COLO668 (cell line): ENCODE data around the gene MYO6.
"Not testable (repeated sequence)": the region's sequence is repeated elsewhere in the genome, so short reads cannot be mapped to it uniquely, and the experiment has no call there.

Source experiments
- DNase-seq: peaks from one replicate; lab custom pipeline; 2025; ENCODE audit not compliant: unreplicated experiment; lab: John Stamatoyannopoulos, UW

Gene MYO6

DNA sequence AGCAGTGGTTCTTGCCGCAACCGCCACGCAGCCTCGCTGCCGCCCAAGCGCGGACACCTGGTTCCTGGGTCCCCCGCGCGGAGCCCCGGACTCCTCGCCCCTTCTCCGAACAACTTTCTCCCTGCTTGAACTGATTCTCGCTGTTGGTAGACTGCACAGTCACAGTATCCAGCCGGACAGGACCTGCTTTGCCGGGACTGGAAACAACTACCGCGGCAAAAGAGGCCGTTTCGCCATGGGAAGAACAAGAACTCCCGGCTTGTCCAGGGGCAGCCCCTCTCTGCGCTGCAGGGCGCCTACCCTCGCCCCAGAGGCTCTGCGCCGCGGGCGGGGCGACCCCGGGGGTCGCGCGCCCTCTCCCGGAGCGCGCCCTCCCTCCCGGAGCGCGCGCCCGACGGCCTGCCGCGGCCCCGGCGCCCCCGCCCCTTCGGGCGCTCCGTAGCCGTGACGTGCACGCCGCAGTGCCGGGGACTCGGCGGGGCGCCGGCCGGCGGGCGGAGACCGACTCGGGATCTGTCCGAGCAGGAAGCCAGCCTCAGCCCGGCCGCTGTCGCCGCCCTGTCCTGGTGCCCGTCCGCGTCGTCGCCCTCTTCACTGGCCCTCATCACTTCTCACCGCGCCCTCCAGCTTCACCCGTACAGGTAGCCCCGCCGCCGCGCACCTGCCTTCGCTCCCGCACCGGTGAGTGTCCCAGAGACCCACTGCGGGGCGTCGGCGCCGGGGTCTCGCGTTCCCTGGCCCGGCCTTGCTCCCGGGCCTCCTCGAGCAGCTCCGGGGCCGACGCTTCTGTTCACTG lies at the start of gene MYO6:
TSS of gene MYO6 (plus strand) at position 497 of the 796 bp plus-strand sequence. CDS start 68,309 bp downstream, outside the sequence.
- DNase-seq = peak; percentile 81

DNA sequence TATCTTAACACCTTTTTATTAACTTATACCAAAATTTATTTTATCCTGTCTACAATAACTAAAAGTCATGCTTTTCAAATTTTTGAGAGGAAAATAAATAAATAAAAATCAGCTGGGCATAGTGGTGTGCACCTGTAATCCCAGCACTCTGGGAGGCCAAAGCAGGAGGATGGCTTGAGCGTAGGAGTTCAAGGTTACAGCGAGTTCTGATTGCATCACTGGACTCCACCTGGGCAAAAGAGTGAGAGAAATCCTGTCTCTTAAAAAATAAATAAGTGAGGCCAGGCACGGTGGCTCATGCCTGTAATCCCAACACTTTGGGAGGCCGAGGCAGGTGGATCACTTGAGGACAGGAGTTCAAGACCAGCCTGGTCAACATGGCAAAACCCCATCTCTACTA lies 40.7 kb upstream of the MYO6 start:
- not testable (repeated sequence) for DNase-seq

DNA sequence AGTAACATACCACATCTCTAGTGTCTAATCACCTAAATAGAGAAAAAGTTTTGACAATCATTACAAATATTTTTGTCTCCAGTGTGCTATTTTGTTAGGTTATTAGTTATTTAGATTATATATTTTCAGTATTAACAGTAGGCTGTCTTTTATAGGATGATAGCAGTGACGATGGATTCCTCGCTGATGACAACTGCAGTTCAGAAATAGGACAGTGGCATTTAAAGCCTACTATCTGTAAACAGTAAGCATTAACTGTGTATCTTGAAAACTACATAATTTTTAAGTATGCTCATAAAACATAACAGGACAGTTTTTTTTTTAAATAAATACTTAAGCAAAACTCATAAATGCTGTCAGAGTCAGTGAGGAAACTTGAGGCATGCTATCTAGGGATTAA lies 37.9 kb upstream of the MYO6 start:
- no peak for DNase-seq

DNA sequence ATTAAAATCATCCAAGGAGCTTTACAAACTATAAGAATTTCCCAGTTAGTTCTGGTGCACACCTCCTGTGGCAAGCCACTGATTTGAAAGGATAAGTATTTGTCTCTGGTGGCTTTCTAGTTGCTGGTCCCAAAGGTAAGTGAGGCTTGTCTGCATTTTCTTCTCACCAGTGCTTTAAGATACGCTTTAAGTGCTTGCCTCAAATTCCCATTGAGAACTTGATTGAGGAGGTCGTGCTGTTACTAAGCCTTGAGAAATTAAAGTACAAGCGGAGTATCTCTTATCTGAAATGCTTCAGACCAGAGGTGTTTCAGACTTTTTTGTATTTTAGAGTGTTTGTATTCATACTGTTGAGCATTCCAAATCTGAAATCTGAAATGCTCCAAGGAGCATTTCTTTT lies 29.9 kb upstream of the MYO6 start:
- no peak for DNase-seq

DNA sequence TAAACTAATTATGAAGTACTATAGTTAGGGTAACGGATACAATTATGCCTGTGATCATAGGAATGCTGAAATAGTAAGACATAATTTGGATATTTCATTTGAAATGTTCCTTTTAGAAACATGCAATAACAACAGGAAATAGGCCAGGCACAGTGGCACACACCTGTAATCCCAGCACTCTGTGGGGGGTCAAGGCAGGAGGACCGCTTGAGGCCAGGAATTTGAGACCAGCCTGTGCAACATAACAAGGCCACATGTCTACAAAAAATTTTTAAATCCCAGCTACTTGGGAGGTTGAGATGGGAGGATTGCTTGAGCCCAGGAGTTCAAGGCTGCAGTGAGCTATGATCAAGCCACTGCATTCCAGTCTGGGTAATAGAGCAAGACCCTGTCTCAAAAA lies 25.7 kb upstream of the MYO6 start:
- no peak for DNase-seq

DNA sequence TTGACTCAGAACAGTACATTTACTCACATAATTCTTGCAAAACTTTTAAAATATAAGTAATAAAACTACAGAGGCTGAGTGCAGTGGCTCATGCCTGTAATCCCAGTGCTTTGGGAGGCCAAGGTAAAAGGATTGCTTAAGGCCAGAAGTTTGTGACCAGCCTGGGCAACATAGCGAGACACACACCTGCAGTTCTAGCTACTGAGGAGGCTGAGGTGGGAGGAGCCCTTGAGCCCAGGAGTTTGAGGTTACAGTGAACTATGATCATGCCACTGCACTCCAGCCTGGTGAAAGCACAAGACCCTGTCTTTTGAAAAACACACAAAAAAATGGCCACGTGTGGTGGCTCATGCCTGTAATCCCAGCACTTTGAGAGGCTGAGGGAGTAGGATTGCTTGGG lies 21.8 kb upstream of the MYO6 start:
- no peak for DNase-seq

DNA sequence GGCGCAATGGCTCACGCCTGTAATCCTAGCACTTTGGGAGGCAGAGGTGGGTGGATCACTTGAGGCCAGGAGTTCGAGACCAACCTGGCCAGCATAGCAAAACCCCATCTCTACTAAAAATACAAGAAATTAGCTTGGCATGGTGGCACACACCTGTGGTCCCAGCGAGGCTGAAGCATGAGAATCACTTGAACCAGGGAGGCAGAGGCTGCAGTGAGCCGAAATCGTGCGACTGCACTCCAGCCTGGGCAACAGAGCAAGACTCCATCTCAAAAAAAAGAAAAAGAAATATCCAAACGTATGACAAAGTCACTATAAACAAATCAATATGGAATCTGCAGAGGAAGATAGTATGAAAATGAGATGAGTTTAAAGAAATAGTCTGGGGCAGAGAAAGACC lies 18.0 kb upstream of the MYO6 start:
- DNase-seq = not testable (repeated sequence)

DNA sequence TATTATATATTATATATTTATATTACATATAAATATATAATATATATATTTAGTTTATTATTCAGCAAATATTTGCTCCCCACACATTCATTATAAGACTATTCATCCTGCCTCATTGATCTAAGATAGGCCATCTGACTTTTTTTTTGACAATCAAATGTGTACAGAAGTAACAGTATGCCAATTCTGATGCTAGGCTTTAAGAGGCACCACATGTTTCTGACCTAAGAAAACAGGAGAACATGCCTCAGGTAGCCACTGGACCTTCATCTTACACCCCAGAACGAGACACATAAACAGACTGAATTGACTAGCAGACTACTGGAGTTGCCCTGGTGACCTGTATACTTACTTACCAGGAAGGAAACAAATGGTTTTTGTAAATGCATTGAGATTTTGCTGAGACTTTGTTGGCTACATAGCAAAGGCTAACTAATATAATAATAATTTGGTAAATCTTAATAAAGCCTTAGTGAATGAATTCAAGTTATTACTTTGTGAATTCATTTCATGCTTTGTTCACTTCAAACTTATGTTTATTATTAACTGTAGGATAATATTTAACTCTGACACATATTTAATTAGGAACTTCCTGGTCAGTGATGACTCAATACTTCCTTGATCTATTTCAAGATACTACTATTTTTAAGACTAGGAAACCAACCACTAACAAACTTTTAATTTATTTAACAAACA lies 13.4 kb upstream of the MYO6 start:
- peak; percentile 0 for DNase-seq

DNA sequence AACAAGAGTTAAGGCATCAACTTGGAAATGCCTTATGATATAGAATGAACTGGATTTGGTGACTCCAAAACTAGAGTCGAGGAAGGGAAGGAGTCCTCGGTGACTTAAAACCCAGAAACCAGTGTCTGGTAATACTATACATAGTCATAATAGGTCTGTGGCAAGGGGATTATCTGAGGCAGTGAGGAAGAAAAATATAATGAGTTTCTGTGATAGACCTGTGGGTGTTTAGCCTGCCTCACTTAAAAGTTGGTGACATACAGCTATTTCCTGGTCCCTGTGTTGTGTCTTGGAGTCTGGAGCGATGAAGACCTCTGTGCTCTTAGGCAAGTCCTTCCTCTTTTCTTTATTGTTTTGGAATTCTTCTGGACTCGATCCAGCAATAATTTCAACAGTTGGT lies 5.1 kb upstream of the MYO6 start:
- no peak for DNase-seq

DNA sequence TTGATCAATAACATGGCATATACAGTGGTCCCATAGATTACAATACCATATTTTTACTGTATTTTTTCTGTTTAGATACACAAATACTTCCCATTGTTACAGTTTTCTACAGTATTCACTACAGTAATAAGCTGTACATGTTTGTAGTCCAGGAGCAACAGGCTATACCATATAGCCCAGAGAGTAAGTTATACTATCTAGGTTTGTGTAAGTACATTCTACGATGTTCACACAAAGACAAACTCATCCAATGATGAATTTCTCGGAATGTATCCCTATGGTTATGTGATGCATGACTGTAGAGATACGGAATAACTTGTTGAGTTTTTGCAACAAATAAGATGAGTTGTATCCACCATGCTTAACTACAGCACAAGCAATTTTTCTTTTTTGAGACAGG lies 3.6 kb upstream of the MYO6 start:
- no peak for DNase-seq

DNA sequence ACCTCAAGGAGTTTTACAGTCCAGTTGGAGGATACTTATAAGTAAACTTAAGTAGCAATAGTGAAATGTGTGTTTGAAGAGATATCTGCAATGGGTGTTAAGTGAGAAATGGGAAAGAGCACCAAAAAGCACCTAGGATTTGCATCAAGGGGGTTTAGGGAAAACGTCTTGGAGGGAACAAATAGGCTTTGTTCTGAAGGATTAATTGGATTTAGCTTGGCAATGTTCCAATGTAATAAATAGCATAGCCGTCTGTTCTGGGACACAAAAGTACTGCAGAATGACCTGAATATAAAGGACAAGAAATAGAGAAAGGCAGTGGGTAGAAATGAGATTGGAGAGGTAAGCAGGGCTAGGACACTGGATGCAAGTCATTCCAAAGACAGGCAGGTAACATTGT lies 2.8 kb upstream of the MYO6 start:
- DNase-seq = no peak

DNA sequence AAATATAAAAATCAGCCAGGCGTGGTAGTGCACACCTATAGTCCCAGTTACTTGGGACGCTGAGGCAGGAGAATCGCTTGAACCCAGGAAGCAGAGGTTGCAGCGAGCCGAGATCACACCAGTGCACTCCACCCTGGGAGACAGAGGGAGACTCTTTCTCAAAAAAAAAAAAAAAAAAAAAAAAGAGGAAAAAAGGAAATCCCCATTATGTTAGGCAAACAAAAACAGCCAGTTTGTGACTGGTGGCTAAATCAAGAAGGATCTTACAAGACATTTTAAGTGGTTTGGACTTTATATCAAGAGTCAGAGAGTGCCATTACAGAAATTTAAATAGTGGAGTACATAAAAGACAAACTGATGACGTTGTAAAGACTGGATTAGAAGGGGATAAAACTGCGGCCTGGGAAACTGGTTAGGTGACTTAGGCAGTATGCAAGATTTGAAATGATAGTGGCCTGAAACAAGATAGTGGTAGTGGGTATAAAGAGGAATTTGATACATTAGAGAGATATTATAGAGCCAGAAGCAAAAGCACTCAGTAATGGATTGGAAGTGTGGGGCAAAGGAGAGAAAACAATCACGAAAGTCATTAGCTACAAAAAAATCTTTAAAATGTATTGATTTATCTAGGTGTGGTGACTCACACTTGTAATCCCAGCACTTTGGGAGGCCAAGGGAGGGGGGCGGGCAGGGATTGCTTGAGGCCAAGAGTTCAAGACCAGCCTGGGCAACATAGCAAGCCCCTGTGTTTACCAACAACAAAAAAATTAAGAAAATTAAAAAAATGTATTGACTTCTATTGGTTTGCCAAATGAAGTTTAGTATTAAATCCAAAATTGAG lies 1.7 kb upstream of the MYO6 start:
- peak; percentile 0 for DNase-seq

DNA sequence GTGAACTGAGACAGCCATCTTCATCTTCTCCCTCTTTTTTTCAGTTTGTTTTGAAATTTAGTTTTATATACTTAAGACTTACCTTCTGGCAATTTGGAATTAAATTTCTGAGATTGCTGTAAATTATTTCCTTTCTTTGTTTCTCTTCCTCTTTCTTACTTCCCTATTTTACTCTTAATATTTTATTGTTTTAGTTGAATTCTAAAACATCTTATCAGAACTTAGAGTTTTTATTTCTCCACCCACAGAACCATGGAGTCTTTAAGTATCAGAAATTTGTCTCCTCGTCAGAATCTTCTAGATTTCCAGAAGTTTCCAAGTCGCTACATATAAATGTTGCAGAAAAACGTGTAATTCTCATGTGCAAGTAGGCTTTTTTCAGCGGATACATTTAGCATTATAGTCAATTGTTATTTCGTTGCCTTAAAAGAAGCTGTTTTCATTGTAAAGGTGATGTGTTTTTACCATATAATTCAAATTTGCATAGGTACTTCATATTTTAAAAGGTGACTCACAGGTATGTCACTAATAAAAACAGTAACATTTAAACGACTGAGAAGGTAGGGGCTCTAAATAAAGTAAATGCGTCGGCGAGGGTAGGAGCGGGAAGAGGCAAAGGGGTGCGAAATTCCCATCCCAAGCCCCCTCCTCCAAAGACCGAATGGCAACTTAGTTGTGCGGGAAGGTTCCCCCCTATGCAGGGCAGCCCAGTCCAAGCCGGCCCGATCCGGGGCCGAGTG lies 866 bp upstream of the MYO6 start:
- no peak for DNase-seq

DNA sequence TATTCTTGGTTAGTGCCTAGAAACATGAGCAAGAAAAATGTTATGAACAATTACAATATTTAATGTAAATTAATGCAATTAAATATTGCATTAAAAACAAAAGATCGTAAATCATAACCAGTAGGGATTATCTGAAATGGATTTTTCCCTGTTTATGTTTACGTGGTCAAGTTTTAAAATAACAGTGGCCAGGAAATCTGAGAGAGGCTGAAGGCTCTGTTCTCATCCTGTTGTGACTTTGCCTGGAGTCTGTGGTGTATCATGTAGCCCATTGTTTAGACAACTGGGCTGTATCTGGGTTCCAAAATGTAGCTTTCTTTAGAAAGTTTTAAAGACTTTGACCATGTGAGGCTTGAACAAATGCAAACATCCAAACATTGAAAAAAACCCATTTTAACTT lies 2.4 kb downstream of the MYO6 start:
- no peak for DNase-seq

DNA sequence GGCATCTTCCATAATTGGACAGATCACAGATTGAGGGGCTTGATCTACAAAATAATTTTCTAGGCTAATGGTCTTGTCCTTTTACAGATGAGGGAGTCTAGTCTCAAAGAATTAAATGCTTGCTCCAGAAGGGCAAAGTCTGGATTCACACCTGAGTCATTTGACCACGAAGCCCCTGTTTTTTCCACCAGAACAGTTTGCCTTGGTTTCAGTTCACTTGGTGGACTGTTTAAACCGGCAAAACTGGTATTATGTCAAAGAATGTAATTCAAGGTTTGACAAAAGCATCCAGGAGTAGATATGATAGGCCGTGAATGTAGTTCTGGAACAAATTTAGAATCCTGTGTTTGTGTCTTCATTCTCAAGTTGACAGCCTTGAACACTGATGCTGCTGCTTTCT lies 3.3 kb downstream of the MYO6 start:
- DNase-seq = no peak

DNA sequence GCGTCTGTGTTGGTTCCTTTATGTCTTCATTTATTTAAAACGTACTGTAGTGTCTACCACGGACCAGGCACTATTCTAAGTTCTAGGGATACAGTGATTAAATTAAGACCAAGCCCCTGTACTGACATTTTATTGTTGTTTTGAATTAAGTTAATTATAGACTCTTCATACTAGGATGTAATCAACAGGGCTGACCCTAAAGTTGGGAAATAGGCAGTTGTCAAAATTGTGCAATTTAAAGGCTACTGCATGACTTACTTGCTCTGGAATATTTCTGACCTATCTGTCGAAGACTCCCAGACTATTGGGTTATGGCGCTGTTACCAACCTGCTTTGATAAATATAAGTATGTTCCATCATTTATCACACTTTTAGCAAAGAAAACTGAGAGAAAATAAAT lies 6.7 kb downstream of the MYO6 start:
- DNase-seq = no peak

DNA sequence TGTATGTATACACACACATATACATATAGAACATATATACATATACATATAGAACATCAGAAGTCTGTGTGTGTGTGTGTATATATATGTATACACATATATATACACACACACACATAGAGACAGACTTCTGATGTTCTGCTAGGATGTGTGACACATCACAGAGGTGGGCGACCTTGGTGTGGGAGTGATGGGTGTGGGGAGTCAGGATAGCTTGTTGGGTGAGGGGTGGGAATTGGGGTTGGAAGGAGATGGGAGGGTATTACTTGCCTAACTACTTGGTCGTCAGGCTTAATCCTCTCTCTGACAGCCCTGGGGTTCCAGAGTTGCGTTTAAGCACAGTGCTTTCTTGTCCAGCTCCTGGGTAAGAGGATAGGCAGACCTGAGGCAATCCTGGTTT lies 8.3 kb downstream of the MYO6 start:
- DNase-seq = no peak

DNA sequence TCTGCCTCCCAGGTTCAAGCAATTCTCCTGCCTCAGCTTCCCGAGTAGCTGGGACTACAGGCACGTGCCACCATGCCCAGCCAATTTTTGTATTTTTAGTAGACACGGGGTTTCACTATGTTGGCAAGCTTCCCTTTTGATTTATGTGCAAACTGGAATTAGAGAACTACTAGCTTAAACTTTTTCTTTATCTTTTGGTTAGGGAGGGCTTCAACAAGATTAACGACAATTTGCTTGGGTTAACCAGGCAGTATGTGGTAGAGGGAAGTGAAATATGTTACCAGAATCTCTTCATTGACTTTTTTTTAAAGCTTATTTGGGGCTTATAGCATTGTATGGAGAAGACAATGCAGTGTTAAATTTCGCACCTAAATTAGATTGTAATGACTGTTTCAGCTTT lies 9.0 kb downstream of the MYO6 start:
- no peak for DNase-seq

DNA sequence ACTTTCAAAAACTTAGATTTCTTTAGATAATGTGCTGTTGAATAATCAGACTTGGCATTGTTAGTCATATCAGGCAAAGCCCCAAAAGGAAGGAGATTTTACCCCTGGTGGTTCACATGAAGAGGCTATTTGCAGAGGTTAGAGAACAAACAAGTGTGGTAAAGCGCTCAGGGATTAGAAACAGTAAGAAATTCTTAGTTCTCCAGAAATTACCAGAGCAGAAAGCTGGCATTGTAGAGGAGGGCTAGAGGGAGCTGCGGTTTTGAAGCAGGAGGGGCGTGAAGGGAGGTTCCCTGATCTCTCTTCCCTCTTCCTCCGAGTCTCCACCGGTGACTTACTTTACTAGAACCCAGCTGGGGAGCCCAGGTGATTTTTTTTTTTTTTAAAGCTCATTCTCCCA lies 10.2 kb downstream of the MYO6 start:
- no peak for DNase-seq

DNA sequence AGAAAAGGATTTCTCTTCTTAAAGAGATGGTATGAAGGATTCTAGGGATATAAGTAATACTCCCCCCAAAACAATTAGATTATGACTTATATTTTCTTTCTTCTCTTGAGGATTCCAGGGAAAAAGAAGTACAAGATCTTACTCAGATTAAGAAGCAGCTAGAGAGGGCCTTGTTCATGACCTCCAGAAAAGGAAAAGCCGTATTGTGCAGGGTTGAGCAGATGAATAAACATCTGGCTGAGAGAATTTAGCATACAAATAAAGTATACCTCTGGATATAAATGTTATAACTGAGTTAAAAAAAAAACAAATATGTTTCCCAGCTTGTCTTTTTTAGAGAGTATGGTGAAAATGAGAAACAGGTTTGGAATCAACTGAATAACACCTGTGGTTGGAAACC lies 11.3 kb downstream of the MYO6 start:
- no peak for DNase-seq

DNA sequence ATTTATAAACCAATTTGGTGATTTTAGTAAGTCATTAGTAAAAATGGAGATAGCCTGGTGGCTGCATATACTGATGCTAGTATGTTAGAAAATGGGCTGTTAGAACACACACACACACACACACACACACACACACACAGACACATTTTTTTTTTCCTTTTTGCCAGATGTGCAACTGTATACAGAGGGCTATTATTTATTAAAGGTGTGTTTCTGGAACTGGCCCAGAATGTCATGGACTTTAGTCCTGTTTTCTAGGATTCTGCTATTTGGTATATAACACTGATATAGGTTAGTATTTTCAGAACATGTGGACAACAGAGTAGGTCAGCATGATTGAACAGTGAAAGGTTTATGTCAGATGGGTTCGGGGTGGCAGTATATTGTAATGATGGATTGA lies 12.4 kb downstream of the MYO6 start:
- no peak for DNase-seq
